Lower leg skin (tissue), 3 donors: ENCODE results near the gene BACE2.

ENCODE experiments used
- CTCF ChIP-seq, 3 donors: fragments of 450-650 bp; IDR thresholded peaks; one replicate each; pipeline ENCODE4 v1.5.1; 2016; ENCODE audit warnings: antibody characterized with exemption in 3 of 3, mild to moderate bottlenecking in 3 of 3, moderate library complexity in 2 of 3
- POLR2A ChIP-seq, 2 donors: fragments of 450-650 bp; IDR thresholded peaks; one replicate each; pipeline ENCODE4 v1.6.1; 2016 to 2017; ENCODE audit warnings: antibody characterized with exemption in 2 of 2, mild to moderate bottlenecking in 1 of 2, moderate library complexity in 1 of 2

- TF ChIP-seq CTCF (IDR thresholded peaks at IDR 0.05), result no peak
- no peak for TF ChIP-seq POLR2A (IDR thresholded peaks at IDR 0.05)
Observed at GRCh38 chr21:41133874-41134522, 34.0 kb upstream of the BACE2 start.
